ENCODE measurements around the gene CCDC171.

- TF ChIP-seq ATF3 (IDR thresholded peaks at IDR 0.05): no peak
- TF ChIP-seq CTCF (IDR thresholded peaks at IDR 0.05; ENCODE audit: low read depth, low read length, missing input control): no peak
- no peak for TF ChIP-seq RAD21 (IDR thresholded peaks at IDR 0.05)
Measured at GRCh38 chr9:15755660-15756059, 202.8 kb downstream of the CCDC171 start.

All from liver (tissue), 3 donors.